IMR-90 (cell line): ENCODE results near the gene ANTXR1. TPM values are rescaled to one million over a fixed set of nuclear protein-coding genes. Genes with fewer than 3 reads are reported as not detected.

ENCODE experiments used
- ATAC-seq: fragments of 200-7000 bp; cut with Tn5 transposase; 2 replicates; pipeline ENCODE4 v1.9.1; 2020; ENCODE audit warnings: low read depth, mild to moderate bottlenecking, moderate library complexity
- BruUV-seq: library from RNA; stranded (reverse); fragments of 400-500 nt; replicated peaks from 2 replicates; lab custom pipeline; 2021; lab: Mats Ljungman, UMichigan
- CTCF ChIA-PET: fragments of 300-600 bp; formaldehyde crosslinking; extraction: SDS; loops from one replicate; lab custom pipeline; 2021; ENCODE audit warnings: antibody characterized with exemption; lab: Yijun Ruan, JAX
- POLR2A ChIA-PET: fragments of 300-600 bp; sonication (Branson Sonifier 250); formaldehyde crosslinking; loops from one replicate; lab custom pipeline; 2022; ENCODE audit warnings: antibody characterized with exemption; ENCODE audit not compliant: unreplicated experiment; lab: Charles Lee
- DNase-seq: peaks from one replicate; pipeline ENCODE4 v3.0.0; 2013
- H2AFZ ChIP-seq: replicated peaks from 2 replicates; pipeline ENCODE3; 2013; ENCODE audit warnings: low read length, mild to moderate bottlenecking; ENCODE audit not compliant: poor library complexity
- H2AK5ac ChIP-seq: 2 replicates; pipeline ENCODE4 v1.6.1; 2013; ENCODE audit warnings: low read depth, low read length, inconsistent platforms
- H2AK9ac ChIP-seq: replicated peaks from 2 replicates; pipeline ENCODE3; 2013; ENCODE audit warnings: mild to moderate bottlenecking, low read depth, low read length, moderate library complexity; ENCODE audit not compliant: poor library complexity
- H2BK120ac ChIP-seq: 2 replicates; pipeline ENCODE4 v1.6.1; 2013; ENCODE audit warnings: low read depth, low read length, inconsistent platforms
- H2BK15ac ChIP-seq: 3 replicates; pipeline ENCODE4 v1.6.1; 2013; ENCODE audit warnings: low read depth, low read length, inconsistent platforms
- H2BK20ac ChIP-seq: 2 replicates; pipeline ENCODE4 v1.6.1; 2013; ENCODE audit warnings: low read depth, mild to moderate bottlenecking, inconsistent platforms, low read length, moderate library complexity
- H2BK5ac ChIP-seq: 2 replicates; pipeline ENCODE4 v1.6.1; 2013; ENCODE audit warnings: mild to moderate bottlenecking, low read depth, low read length, inconsistent platforms; ENCODE audit not compliant: poor library complexity, severe bottlenecking
- H3K14ac ChIP-seq: replicated peaks from 2 replicates; pipeline ENCODE4 v1.6.1; 2013; ENCODE audit warnings: low read depth, low read length, inconsistent platforms
- H3K18ac ChIP-seq: 2 replicates; pipeline ENCODE4 v1.6.1; 2013; ENCODE audit warnings: low read depth, low read length, control low read depth
- H3K23ac ChIP-seq: 2 replicates; pipeline ENCODE4 v1.6.1; 2013; ENCODE audit warnings: low read depth, low read length, inconsistent platforms
- H3K27ac ChIP-seq: 2 replicates; pipeline ENCODE4 v1.5.1; 2013; ENCODE audit warnings: mild to moderate bottlenecking, control low read depth, low read length; ENCODE audit not compliant: insufficient read depth
- H3K27me3 ChIP-seq: 2 replicates; pipeline ENCODE4 v1.6.1; 2013; ENCODE audit warnings: low read length; ENCODE audit not compliant: control insufficient read depth, insufficient read depth
- H3K36me3 ChIP-seq: 2 replicates; pipeline ENCODE4 v1.6.1; 2013; ENCODE audit warnings: low read length, mixed read lengths; ENCODE audit not compliant: control insufficient read depth, insufficient read depth
- H3K4ac ChIP-seq: 2 replicates; pipeline ENCODE4 v1.6.1; 2013; ENCODE audit warnings: low read depth, low read length, inconsistent platforms
- H3K4me1 ChIP-seq: 2 replicates; pipeline ENCODE4 v1.6.1; 2013; ENCODE audit warnings: low read length, mixed read lengths; ENCODE audit not compliant: control insufficient read depth, insufficient read depth
- H3K4me2 ChIP-seq: 2 replicates; pipeline ENCODE4 v1.6.1; 2013; ENCODE audit warnings: low read depth, mild to moderate bottlenecking, control low read depth, low read length, moderate library complexity
- H3K4me3 ChIP-seq: 2 replicates; pipeline ENCODE4 v1.5.1; 2013; ENCODE audit warnings: low read depth, mild to moderate bottlenecking, control low read depth, low read length, moderate library complexity; ENCODE audit not compliant: insufficient read depth
- H3K56ac ChIP-seq: 2 replicates; pipeline ENCODE4 v1.6.1; 2013; ENCODE audit warnings: low read length, inconsistent platforms; ENCODE audit not compliant: insufficient read depth; ENCODE audit errors: extremely low read depth
- H3K79me1 ChIP-seq, 2 experiments: 2 replicates each; pipeline ENCODE4 v1.6.1; 2013; ENCODE audit warnings: low read length in 2 of 2, inconsistent platforms in 1 of 2, low read depth in 1 of 2
- H3K9ac ChIP-seq: 2 replicates; pipeline ENCODE4 v1.6.1; 2013; ENCODE audit warnings: low read depth, low read length, control low read depth
- H3K9me1 ChIP-seq: 2 replicates; pipeline ENCODE4 v1.6.1; 2013; ENCODE audit warnings: low read length, inconsistent platforms; ENCODE audit not compliant: insufficient read depth
- H3K9me3 ChIP-seq: 2 replicates; pipeline ENCODE4 v1.6.1; 2013; ENCODE audit warnings: low read length; ENCODE audit not compliant: control insufficient read depth, insufficient read depth
- H4K20me1 ChIP-seq: 2 replicates; pipeline ENCODE4 v1.6.1; 2013; ENCODE audit warnings: low read length, inconsistent platforms; ENCODE audit not compliant: insufficient read depth
- H4K5ac ChIP-seq: 2 replicates; pipeline ENCODE4 v1.6.1; 2013; ENCODE audit warnings: mild to moderate bottlenecking, low read depth, low read length, control low read depth
- H4K8ac ChIP-seq, 2 experiments: 2 replicates each; pipeline ENCODE4 v1.6.1; 2013; ENCODE audit warnings: low read depth in 2 of 2, low read length in 2 of 2, control low read depth in 1 of 2, inconsistent platforms in 1 of 2
- H4K91ac ChIP-seq: 2 replicates; pipeline ENCODE4 v1.6.1; 2013; ENCODE audit warnings: low read depth, low read length, inconsistent platforms; ENCODE audit not compliant: insufficient read depth
- NFE2L2 ChIP-seq: fragments of 150-350 bp; IDR thresholded peaks from 2 replicates; pipeline ENCODE4 v1.6.1; 2016; ENCODE audit warnings: low read depth, mild to moderate bottlenecking, low read length
- WGBS, 2 experiments: methylation state at CpG; one replicate each; pipeline versions ENCODE4 v1.1.5 to v1.1.7; 2013; ENCODE audit warnings: missing lambda C conversion rate in 2 of 2; ENCODE audit not compliant: insufficient read length in 1 of 2; ENCODE audit errors: extremely low coverage in 2 of 2; 5-methylcytosine and 5-hydroxymethylcytosine counted together
- dilution Hi-C: fragments of 300-500 bp; cut with HindIII; formaldehyde crosslinking; loops from one replicate; pipeline ENCODE4 v1.14.3; 2018; ENCODE audit warnings: low sequenced_read_pairs; ENCODE audit not compliant: unreplicated experiment
- in situ Hi-C: fragments of 300-500 bp; cut with MboI; formaldehyde crosslinking; loops from 3 replicates; pipeline ENCODE4 v1.14.3; 2019; ENCODE audit warnings: low sequenced_read_pairs, inconsistent platforms, mixed read lengths
- intact Hi-C: fragments of 100-400 bp; cut with micrococcal nuclease; formaldehyde crosslinking; loops from 2 replicates; pipeline ENCODE4 v1.10.0; 2022
- polyA plus RNA-seq, 3 experiments: library from polyadenylated mRNA; depleted of rRNA; stranded (reverse); fragments of >200 nt; gene quantifications; 2 replicates each; pipeline ENCODE4 v1.2.3, GENCODE V29; 2012; ENCODE audit warnings: low replicate concordance in 1 of 3
- total RNA-seq: library from RNA; depleted of rRNA; stranded (reverse); fragments of >200 nt; gene quantifications from 2 replicates; pipeline ENCODE4 v1.2.3, GENCODE V29; 2012

ANTXR1 gene
- total and polyA plus RNA-seq, 2 of the 4 experiments (the other 2 are of a cell fraction), result 27.2 to 36.9 TPM

- Histone ChIP-seq H3K27me3 (no peaks in the 10 kb centered on the region), H2BK5ac (no peak overlapping the region), H3K56ac (no peak overlapping the region), H3K4me2 (no peak overlapping the region), H3K4me3 (no peak overlapping the region), H4K8ac (no peak overlapping the region), H3K18ac (no peak overlapping the region), H3K4me1 (peaks cover 7% of the 10 kb centered on the region), H2BK15ac (no peak overlapping the region), H2AFZ (no peak overlapping the region), H4K91ac (no peak overlapping the region), H3K36me3 (peaks cover 41% of the 10 kb centered on the region), H3K27ac (no peak overlapping the region), H3K9ac (no peak overlapping the region), H3K79me1 (peaks cover 12 to 29% of the 10 kb centered on the region in 2 experiments; a peak in 3 of 4 replicates), H2AK9ac (no peak overlapping the region), H2BK20ac (no peak overlapping the region), H3K9me3 (no peaks in the 10 kb centered on the region), H2BK120ac (no peak overlapping the region), H3K4ac (no peak overlapping the region), H3K9me1 (peaks cover 16% of the 10 kb centered on the region; the same call in 1 of the 2 replicates), H3K14ac (no peak overlapping the region), H4K20me1 (no peaks in the 10 kb centered on the region), H3K23ac (no peak overlapping the region), H4K5ac (no peak overlapping the region), H2AK5ac (no peak overlapping the region)
- CTCF ChIA-PET, result no interaction called here
- no peak for ATAC-seq
- BruUV-seq, result no TSS peak
- WGBS, 2 experiments, result 100% methylated on average over 1 of the region's 2 CpGs; no CpG with 5 or more reads in 1 of the 2 experiments
- in situ Hi-C loops, result no loop called here
- TF ChIP-seq NFE2L2, result no peak
- dilution Hi-C loops, result no loop called here
- intact Hi-C loops, result no loop called here
- DNase-seq, result no peak
- POLR2A ChIA-PET, result no interaction called here
Observed at GRCh38 chr2:69205076-69205475, 192.1 kb downstream of the ANTXR1 start.
